Neural cell (in vitro differentiated cells): ENCODE measurements around the gene CEP192.

Source experiments
- EP300 ChIP-seq: fragments of 450-650 bp; conservative IDR thresholded peaks from 2 replicates; pipeline ENCODE4 v1.6.1; 2014; ENCODE audit warnings: antibody characterized with exemption, mild to moderate bottlenecking, moderate library complexity; ENCODE audit not compliant: poor library complexity, severe bottlenecking
- EZH2 ChIP-seq: fragments of 200-600, 300-800 bp; shearing (Covaris generic), sonication (generic); IDR thresholded peaks from 2 replicates; pipeline ENCODE4 v1.6.1; 2014; ENCODE audit warnings: antibody characterized with exemption, low read length, borderline replicate concordance, mild to moderate bottlenecking; ENCODE audit not compliant: insufficient read depth, poor library complexity, severe bottlenecking
- POLR2AphosphoS5 ChIP-seq: IDR thresholded peaks from 2 replicates; pipeline ENCODE4 v1.6.1; 2012
- SMC3 ChIP-seq: fragments of 450-650 bp; conservative IDR thresholded peaks from 2 replicates; pipeline ENCODE4 v1.6.1; 2014; ENCODE audit warnings: antibody characterized with exemption, mild to moderate bottlenecking, moderate library complexity; ENCODE audit not compliant: poor library complexity
- TF ChIP-seq, protein P1 (sequence below): fragments of 450-650 bp; IDR thresholded peaks from 2 replicates; pipeline ENCODE4 v1.5.1; 2014; ENCODE audit warnings: antibody characterized with exemption, mild to moderate bottlenecking, moderate library complexity; ENCODE audit not compliant: poor library complexity, severe bottlenecking
- TF ChIP-seq, protein P2 (sequence below): IDR thresholded peaks from 2 replicates; pipeline ENCODE4 v1.6.1; 2012; ENCODE audit warnings: borderline replicate concordance

DNA sequence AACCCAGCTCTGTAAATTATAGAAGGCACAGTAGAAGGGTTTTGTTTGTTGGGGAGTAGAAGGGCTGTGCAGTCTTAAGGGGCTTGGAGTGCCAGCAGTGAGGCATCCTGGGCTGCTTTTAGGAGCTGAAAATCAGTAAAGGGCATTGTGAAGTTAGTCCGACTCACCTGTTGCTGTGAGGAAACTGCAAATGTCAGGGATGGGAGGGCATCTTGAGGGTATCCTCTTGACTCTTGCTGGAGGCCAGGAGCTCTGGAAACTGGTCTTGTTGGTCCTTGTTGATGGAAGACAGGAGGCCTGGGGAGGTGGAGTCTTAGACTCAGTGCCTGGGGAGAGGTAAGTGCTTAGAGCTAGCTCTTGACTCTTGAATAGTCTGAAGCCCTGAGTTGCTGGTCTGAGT lies 14.1 kb downstream of the CEP192 start:
- TF ChIP-seq, protein P1, sequence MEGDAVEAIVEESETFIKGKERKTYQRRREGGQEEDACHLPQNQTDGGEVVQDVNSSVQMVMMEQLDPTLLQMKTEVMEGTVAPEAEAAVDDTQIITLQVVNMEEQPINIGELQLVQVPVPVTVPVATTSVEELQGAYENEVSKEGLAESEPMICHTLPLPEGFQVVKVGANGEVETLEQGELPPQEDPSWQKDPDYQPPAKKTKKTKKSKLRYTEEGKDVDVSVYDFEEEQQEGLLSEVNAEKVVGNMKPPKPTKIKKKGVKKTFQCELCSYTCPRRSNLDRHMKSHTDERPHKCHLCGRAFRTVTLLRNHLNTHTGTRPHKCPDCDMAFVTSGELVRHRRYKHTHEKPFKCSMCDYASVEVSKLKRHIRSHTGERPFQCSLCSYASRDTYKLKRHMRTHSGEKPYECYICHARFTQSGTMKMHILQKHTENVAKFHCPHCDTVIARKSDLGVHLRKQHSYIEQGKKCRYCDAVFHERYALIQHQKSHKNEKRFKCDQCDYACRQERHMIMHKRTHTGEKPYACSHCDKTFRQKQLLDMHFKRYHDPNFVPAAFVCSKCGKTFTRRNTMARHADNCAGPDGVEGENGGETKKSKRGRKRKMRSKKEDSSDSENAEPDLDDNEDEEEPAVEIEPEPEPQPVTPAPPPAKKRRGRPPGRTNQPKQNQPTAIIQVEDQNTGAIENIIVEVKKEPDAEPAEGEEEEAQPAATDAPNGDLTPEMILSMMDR: no peak
- TF ChIP-seq POLR2AphosphoS5: no peak
- TF ChIP-seq EZH2: no peak
- no peak for TF ChIP-seq SMC3
- TF ChIP-seq, protein P2, sequence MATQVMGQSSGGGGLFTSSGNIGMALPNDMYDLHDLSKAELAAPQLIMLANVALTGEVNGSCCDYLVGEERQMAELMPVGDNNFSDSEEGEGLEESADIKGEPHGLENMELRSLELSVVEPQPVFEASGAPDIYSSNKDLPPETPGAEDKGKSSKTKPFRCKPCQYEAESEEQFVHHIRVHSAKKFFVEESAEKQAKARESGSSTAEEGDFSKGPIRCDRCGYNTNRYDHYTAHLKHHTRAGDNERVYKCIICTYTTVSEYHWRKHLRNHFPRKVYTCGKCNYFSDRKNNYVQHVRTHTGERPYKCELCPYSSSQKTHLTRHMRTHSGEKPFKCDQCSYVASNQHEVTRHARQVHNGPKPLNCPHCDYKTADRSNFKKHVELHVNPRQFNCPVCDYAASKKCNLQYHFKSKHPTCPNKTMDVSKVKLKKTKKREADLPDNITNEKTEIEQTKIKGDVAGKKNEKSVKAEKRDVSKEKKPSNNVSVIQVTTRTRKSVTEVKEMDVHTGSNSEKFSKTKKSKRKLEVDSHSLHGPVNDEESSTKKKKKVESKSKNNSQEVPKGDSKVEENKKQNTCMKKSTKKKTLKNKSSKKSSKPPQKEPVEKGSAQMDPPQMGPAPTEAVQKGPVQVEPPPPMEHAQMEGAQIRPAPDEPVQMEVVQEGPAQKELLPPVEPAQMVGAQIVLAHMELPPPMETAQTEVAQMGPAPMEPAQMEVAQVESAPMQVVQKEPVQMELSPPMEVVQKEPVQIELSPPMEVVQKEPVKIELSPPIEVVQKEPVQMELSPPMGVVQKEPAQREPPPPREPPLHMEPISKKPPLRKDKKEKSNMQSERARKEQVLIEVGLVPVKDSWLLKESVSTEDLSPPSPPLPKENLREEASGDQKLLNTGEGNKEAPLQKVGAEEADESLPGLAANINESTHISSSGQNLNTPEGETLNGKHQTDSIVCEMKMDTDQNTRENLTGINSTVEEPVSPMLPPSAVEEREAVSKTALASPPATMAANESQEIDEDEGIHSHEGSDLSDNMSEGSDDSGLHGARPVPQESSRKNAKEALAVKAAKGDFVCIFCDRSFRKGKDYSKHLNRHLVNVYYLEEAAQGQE: no peak
- no peak for TF ChIP-seq EP300
